CD4-positive, alpha-beta T cell treated with Interleukin-6 at 100 ng/mL for 8 hours (primary cell): ENCODE measurements around the gene GSK3A.

ENCODE experiments used
- DNase-seq: peaks from one replicate; pipeline ENCODE4 v3.0.0-alpha.2; 2020; ENCODE audit warnings: mixed read lengths, low spot score

GSK3A gene

GRCh38 chr19:42242512-42243409, at the start of gene GSK3A:
Gene GSK3A (minus strand): TSS chr19:42242602. CDS start chr19:42242465, 137 bp downstream.
- peak; percentile 97 for DNase-seq

DNA sequence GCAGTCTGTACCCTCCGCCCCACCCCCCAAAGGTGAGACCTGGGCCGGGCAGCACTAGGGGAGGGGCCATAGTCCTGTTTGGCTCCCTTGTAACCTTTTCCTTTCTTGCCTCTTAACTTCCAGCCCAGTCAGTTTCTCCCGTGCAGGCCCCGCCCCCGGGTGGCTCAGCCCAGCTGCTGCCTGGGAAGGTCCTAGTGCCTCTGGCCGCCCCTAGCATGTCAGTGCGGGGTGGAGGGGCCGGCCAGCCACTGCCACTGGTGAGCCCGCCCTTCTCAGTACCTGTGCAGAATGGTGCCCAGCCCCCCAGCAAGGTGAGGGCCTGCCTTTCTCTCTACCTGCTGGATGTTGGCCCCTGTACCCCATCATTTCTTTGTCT, 49.0 kb upstream of the GSK3A start:
- DNase-seq = no peak

DNA sequence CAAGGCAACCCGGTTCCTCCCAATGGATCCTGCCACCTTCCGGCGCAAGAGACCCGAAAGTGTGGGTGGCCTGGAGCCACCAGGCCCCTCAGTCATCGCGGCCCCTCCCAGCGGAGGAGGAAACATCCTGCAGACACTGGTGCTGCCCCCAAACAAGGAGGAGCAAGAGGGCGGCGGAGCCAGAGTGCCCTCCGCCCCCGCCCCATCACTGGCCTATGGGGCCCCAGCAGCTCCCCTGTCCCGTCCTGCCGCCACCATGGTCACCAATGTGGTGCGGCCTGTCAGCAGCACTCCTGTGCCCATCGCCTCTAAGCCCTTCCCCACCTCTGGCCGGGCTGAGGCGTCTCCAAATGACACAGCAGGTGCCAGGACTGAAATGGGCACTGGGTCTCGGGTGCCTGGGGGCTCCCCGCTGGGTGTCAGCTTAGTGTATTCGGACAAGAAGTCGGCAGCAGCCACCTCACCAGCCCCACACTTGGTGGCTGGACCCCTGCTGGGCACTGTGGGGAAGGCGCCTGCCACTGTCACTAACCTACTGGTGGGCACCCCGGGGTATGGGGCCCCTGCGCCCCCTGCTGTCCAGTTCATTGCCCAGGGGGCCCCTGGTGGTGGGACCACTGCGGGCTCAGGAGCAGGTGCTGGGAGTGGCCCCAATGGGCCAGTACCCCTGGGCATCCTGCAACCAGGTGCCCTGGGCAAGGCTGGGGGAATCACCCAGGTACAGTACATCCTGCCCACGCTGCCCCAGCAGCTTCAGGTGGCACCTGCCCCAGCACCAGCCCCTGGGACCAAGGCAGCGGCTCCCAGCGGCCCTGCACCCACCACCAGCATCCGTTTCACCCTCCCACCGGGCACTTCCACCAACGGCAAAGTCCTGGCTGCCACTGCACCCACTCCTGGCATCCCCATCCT, 48.4 kb upstream of the GSK3A start:
- DNase-seq = peak; percentile 41

DNA sequence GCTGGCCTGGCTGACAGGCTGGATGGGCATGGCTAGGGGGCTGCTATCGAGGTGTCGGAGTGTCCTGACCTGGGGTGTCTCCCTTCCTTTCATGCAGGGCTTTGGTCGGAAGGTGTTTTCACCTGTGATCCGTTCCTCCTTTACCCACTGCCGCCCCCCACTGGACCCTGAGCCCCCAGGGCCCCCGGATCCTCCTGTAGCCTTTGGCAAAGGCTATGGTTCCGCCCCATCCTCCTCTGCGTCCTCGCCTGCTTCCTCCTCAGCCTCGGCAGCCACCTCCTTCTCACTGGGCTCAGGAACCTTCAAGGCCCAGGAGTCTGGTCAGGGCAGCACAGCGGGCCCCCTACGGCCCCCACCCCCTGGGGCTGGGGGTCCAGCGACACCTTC, 47.7 kb upstream of the GSK3A start:
- no peak for DNase-seq

DNA sequence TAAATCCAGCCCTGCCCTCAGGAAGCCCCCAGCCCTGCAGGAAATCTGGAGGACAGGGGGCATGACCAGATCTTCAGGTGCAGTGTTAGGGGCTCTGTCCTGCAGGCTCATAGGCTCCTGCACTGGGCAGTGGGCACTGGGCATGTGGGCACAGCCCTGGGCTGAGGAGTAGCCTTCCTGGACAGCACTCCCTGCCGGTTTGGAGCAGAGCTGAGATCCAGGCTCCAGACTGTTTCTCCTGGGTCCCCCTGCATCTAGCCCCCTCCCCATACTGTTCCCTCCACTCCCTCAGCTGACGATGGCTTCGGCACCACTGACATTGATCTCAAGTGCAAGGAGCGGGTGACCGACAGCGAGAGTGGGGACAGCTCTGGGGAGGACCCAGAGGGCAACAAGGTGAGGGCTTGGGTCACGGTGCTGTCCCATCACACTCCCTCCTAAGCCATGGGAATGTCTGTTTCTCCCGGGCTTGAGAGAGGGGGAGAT, 47.2 kb upstream of the GSK3A start:
- DNase-seq = no peak

DNA sequence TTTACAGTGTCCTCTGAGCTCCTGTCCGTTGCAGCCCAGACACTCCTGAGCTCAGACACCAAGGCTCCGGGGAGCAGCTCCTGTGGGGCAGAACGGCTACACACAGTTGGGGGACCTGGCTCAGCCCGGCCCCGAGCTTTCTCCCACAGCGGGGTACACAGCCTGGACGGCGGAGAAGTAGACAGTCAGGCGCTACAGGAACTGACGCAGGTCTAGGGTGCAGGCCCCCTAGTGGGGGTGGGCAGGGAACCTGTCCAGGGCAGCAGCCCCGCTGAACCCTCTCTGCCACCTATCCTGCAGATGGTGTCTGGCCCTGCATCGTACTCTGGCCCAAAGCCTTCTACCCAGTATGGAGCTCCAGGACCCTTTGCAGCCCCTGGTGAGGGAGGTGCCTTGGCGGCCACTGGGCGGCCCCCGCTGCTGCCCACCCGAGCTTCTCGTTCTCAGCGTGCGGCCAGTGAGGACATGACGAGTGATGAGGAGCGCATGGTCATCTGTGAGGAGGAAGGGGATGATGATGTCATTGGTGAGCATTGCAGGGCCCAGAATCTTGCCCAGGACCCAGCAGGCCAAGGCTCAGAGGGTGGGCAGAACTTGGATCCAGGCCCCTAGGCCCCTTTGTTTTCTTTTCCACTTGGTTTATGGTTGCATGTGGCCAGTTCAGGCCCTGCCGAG, 46.6 kb upstream of the GSK3A start:
- no peak for DNase-seq

DNA sequence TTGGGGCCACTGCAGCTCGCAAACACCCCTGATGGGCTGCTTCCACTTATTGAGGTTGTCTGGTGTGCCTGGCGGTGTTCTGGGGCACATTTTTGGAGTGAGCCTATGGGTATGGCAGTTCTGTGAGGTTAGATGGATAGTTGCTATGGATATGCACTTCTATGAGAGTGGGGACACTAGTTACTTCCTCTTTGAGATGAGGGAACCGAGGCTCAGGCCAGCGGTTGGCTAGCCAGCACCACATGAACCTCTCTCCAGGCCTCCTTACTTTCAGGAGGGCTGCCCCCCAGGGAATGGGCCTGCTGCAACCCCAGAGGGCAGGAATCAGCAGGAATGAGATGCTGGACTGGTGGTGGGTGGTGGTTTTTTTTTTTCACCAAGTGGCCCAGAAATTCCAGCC, 46.0 kb upstream of the GSK3A start:
- DNase-seq = no peak

GRCh38 chr19:42287827-42288107, 45.4 kb upstream of the GSK3A start:
- DNase-seq = no peak

DNA sequence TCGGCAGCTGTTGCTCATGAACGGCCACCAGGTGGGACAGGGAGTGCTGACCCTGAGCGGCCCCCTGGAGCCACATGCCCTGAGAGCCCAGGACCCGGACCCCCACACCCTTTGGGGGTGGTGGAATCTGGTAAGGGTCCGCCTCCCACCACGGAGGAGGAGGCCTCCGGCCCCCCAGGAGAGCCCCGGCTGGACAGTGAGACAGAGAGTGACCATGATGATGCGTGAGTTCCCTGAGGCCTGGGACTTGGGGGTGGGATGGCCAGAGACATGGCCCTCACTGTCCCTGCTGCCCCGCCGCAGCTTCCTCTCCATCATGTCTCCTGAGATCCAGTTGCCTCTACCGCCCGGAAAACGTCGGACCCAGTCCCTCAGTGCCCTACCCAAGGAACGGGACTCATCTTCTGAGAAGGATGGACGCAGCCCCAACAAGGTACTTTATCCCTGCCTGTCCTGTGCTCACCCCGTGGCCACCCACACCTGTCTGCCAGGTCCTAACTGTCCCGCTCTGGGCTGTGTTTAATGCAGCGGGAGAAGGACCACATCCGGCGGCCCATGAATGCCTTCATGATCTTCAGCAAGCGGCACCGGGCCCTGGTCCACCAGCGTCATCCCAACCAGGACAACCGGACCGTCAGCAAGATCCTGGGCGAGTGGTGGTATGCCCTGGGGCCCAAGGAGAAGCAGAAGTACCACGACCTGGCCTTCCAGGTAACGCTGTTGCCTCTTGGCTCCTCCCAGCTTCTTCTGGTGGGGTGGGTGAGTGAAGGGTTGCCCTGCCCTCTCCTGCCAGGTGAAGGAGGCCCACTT, 44.8 kb upstream of the GSK3A start:
- DNase-seq = no peak

DNA sequence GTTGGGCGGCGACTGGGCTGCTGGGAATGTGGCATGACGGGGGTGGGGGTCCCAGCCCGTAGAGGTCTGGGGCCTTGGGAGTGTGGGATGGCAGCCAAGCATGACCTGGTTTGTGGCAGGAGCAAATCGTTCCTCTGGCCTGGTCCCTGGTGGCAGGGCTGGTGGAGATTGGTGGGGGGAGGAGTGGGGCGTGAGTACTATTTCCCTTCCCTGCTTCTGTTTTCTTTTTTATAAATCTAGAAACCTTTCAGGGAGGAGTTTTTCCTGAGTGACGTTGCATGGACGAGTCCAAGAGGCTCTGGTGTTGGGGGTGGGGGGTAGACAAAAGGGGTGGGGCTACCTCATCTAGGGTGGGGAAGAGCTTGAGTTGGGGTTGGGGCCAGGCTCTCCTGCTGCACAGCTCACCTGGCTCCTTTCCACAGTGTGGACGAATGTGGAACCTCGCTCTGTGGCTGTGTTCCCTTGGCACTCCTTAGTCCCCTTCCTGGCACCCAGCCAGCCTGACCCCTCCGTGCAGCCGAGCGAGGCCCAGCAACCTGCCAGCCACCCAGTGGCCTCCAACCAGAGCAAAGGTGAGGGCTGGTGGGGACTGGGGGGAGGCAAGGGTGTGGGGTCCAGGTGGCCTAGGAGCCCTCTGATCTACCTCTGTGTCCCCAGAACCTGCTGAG, 44.1 kb upstream of the GSK3A start:
- no peak for DNase-seq

DNA sequence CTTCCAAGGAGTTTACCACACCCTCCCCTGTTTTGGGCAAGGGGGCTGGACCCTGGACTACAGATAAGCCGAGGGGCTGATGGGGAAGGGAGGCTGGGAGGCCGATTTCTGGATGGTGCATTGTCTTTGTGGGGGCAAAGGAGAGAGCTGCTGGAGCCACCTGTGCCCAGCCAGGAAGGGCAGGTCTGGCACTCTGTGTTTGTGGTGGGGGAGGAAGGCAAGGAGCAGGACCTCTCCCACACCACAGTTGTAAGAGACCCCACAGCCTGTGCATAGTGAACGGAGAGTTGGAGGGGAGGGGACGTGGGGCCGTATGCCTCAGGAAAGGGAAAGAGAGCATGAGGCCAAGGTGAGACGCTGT, 43.6 kb upstream of the GSK3A start:
- DNase-seq = no peak

- no peak for DNase-seq
Observed at GRCh38 chr19:42285541-42285941, 43.1 kb upstream of the GSK3A start.

DNA sequence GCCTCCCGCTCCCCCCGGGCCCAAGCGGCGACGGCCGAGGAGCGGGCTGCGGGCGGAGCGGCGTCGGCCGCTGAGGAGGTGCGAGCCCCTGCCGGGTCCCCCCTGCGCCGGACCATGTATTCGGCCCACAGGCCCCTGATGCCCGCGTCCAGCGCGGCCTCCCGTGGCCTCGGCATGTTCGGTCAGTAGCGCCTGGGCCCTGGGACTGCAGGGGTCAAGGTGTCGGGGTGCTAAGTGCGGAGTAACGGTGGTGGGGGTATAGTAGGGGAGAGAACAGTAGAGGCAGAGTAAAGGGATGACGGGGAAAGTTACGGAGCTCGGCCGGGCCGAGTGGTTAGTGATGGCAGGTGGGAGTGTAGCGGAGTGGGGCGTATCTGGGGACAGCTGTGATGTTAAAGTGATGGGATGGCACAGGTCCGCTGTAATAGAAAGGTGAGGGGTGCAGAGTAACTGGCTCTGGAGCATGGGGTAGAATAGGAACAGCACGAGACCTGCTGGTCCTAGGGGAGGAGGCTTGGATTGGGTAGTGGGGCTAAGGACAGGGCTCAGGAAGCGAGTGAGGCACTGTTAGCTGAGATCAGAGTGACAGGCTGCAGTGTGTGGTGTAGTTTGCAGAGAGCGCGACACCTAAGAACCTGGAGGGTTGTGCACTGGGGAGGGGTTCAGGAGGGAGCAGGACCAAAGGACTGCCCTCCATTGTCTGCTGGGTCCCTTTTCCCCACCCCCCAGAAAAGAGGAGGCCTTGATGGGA, 42.4 kb upstream of the GSK3A start:
- no peak for DNase-seq

- DNase-seq = peak; percentile 89
Observed at GRCh38 chr19:42284066-42284501, 41.7 kb upstream of the GSK3A start.

GRCh38 chr19:42283188-42284065, 41.0 kb upstream of the GSK3A start:
- DNase-seq = peak; percentile 97

- DNase-seq = no peak
Observed at GRCh38 chr19:42282819-42283187, 40.4 kb upstream of the GSK3A start.

- DNase-seq = no peak
Observed at GRCh38 chr19:42281827-42282762, 39.7 kb upstream of the GSK3A start.

GRCh38 chr19:42281146-42281826, 38.9 kb upstream of the GSK3A start:
- no peak for DNase-seq
